Peyer's patch (tissue), 4 donors: ENCODE measurements around the gene SMIM24.

Source experiments
- POLR2A ChIP-seq, 2 donors: fragments of 450-650 bp; IDR thresholded peaks; one replicate each; pipeline ENCODE4 v1.5.1; 2017; ENCODE audit warnings: antibody characterized with exemption in 2 of 2, mild to moderate bottlenecking in 2 of 2, moderate library complexity in 2 of 2
- TF ChIP-seq, protein P1 (sequence below), 6 experiments: fragments of 450-650 bp in 4 of 6; fragments of 200-600 bp in 2 of 6; sonication (generic) in 1 of 6; IDR thresholded peaks; one replicate each; pipeline ENCODE4 v1.5.1; 2017 to 2019; ENCODE audit warnings: antibody characterized with exemption in 6 of 6, mild to moderate bottlenecking in 3 of 6, moderate library complexity in 1 of 6

DNA sequence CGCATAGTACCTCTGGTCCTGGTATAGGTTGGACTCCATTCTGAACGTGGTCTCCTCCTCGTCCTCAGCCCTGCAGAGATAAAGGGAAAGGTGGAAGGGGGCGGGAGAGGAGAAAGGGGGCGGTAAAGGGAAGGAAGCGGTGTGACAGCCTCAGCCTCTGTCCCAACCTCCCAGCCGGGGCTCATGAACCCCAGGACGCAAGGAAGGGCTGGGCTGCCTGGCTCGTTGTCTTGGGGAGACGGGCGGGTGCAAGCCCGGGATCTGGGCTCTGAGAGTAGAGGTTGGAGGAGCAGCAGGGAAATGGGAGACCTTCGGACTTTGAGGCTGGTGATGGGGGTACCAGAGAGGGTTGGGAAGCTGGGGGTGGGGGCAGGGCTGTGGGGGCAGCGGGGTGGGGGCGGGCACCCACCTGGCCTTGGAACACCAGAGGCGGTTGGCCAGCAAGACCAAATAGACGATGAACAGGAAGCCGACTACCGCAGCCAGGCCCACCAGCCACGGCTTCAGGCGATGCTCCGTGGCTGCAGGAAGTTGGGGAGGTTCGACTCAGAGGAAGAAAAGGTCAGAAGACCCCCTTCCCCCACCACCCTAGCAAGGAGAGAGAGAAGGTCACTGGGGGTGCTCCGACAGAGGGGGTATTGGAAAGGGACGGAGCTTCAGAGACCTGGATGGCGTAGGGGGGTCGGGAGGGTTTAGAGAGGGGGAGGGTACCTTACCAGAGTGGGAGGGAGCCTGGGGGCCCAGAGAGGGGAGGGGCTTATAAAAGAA lies 1.7 kb downstream of the SMIM24 start:
- TF ChIP-seq, protein P1, sequence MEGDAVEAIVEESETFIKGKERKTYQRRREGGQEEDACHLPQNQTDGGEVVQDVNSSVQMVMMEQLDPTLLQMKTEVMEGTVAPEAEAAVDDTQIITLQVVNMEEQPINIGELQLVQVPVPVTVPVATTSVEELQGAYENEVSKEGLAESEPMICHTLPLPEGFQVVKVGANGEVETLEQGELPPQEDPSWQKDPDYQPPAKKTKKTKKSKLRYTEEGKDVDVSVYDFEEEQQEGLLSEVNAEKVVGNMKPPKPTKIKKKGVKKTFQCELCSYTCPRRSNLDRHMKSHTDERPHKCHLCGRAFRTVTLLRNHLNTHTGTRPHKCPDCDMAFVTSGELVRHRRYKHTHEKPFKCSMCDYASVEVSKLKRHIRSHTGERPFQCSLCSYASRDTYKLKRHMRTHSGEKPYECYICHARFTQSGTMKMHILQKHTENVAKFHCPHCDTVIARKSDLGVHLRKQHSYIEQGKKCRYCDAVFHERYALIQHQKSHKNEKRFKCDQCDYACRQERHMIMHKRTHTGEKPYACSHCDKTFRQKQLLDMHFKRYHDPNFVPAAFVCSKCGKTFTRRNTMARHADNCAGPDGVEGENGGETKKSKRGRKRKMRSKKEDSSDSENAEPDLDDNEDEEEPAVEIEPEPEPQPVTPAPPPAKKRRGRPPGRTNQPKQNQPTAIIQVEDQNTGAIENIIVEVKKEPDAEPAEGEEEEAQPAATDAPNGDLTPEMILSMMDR (IDR thresholded peaks at IDR 0.05) = no peak
- no peak for TF ChIP-seq POLR2A (IDR thresholded peaks at IDR 0.05)
